Peyer's patch (tissue), 4 donors: Measurements from ENCODE around the gene EFS.

Experiments
- CTCF ChIP-seq, 6 experiments: fragments of 450-650 bp in 4 of 6; fragments of 200-600 bp in 2 of 6; sonication (generic) in 1 of 6; IDR thresholded peaks; one replicate each; pipeline ENCODE4 v1.5.1; 2017 to 2019; ENCODE audit warnings: antibody characterized with exemption in 6 of 6, mild to moderate bottlenecking in 3 of 6, moderate library complexity in 1 of 6
- POLR2A ChIP-seq, 2 donors: fragments of 450-650 bp; IDR thresholded peaks; one replicate each; pipeline ENCODE4 v1.5.1; 2017; ENCODE audit warnings: antibody characterized with exemption in 2 of 2, mild to moderate bottlenecking in 2 of 2, moderate library complexity in 2 of 2

GRCh38 chr14:23411563-23412525, 46.9 kb upstream of the EFS start:
- TF ChIP-seq CTCF (IDR thresholded peaks at IDR 0.05) (no peak), POLR2A (IDR thresholded peaks at IDR 0.05) (no peak)
